Measurements from ENCODE around the gene CTSV. TPM values are rescaled to one million over a fixed set of nuclear protein-coding genes. Genes with fewer than 3 reads are reported as not detected.
A peak's percentile ranks its signal among the peaks of the same experiment; 100 is the strongest.
"Not testable (repeated sequence)": the region's sequence is repeated elsewhere in the genome, so short reads cannot be mapped to it uniquely, and the experiment has no call there.

Gene CTSV
- total and polyA plus RNA-seq, 7 donors = 2.5 to 11.1 TPM; not detected in 5

GRCh38 chr9:97039514-97039860 is 545 bp upstream of the CTSV start:
- H3K4me1 ChIP-seq = peaks cover 0 to 15% (median 11%) of the 10 kb centered on the region in 4 donors
- H3K4me3 ChIP-seq = peak overlapping the region; percentile 22 to 60 (median 53)
- no peaks in the 10 kb centered on the region for H3K9me3 ChIP-seq
- no peak for DNase-seq
- peaks cover 0 to 18% (median 0%) of the 10 kb centered on the region in 3 donors for H3K27me3 ChIP-seq
- TF ChIP-seq POLR2AphosphoS5 (IDR thresholded peaks at IDR 0.05) = no peak
- no peak for TF ChIP-seq CTCF (IDR thresholded peaks at IDR 0.05)
- TF ChIP-seq EP300 (IDR thresholded peaks at IDR 0.05) = no peak
- no peak for TF ChIP-seq POLR2A (IDR thresholded peaks at IDR 0.05)
- H3K36me3 ChIP-seq = no peaks in the 10 kb centered on the region
- H3K27ac ChIP-seq = peak overlapping the region in 3 of 4 donors; percentile 54 to 60 (median 55)
- WGBS, 2 donors = 2 to 5% methylated on average over 12 of the region's 12 CpGs
- intact Hi-C loops (cut with DNase I) = no loop called here

DNA sequence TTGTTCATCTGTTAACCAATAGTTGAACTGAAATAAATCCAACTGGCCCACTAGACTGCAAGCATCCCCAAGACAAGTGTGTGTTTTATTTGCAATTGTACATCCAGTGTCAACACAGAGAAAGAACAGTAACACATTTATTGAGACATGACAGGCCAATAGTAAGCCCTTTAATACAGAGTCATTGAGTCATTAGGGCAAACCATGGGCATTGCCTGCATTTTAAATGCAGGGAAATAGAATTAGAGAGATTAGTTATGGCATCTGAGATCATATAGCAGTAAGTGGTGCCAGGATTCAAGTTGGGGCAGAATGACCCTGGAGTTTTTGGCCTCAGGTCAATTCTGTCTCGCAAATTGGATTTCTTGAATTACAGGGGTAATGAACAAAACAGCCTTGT is 15.4 kb downstream of the CTSV start:
- H3K27me3 ChIP-seq; H3K36me3 ChIP-seq; H3K27ac ChIP-seq; DNase-seq; H3K4me1 ChIP-seq; intact Hi-C loops (cut with DNase I); H3K9me3 ChIP-seq; H3K4me3 ChIP-seq: not testable (repeated sequence)
- WGBS, 2 donors = 90 to 92% methylated on average over 1 of the region's 1 CpG

- H3K27me3 ChIP-seq; H3K36me3 ChIP-seq; H3K9me3 ChIP-seq; H3K4me1 ChIP-seq; intact Hi-C loops (cut with DNase I): not testable (repeated sequence)
- Histone ChIP-seq H3K27ac (peak overlapping the region; percentile 80 to 87 (median 84)), H3K4me3 (peak overlapping the region; percentile 58 to 62 (median 61))
- peak in 1 of 2 donors; percentile 53 for TF ChIP-seq POLR2A (IDR thresholded peaks at IDR 0.05)
- peak; percentile 65 to 82 (median 77) for TF ChIP-seq POLR2AphosphoS5 (IDR thresholded peaks at IDR 0.05)
- 0 to 1% methylated on average over 97 of the region's 97 CpGs for WGBS, 2 donors
- peak; percentile 85 for DNase-seq
These were observed 25.5 kb downstream of the CTSV start for GRCh38 chr9:97013151-97014132.

DNA sequence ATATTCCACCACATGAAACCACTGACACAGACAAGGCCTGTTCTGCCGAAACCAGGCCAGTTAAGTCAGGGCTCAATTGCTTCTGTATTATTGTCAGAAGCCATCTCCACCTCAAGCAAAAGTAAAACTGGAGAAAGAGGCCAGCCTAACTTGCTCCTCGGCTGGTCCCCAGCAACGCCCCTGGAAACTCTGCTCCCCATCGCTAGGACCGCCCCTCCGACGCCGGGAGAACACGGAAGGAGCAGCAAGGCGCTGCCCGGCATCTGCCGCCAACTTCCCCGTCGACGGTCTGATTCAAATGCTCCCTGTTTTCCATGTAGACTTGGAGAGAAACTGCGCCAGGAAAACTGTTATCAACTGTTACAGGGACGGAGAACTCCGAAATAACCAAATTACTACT is 26.3 kb downstream of the CTSV start:
- H3K27ac ChIP-seq = peak overlapping the region; percentile 80 to 87 (median 84)
- TF ChIP-seq POLR2A (IDR thresholded peaks at IDR 0.05) (peak in 1 of 2 donors; percentile 19), POLR2AphosphoS5 (IDR thresholded peaks at IDR 0.05) (peak in 2 of 4 donors; percentile 52 to 73)
- H3K9me3 ChIP-seq; H3K27me3 ChIP-seq; H3K36me3 ChIP-seq; H3K4me1 ChIP-seq; intact Hi-C loops (cut with DNase I); DNase-seq: not testable (repeated sequence)
- H3K4me3 ChIP-seq = peak overlapping the region; percentile 58 to 62 (median 61)
- WGBS, 2 donors = 0 to 1% methylated on average over 15 to 16 of the region's 18 CpGs

GRCh38 chr9:97002195-97002594 is 36.7 kb downstream of the CTSV start:
- H3K27me3 ChIP-seq; H3K4me1 ChIP-seq; H3K9me3 ChIP-seq; H3K27ac ChIP-seq; intact Hi-C loops (cut with DNase I); H3K36me3 ChIP-seq; DNase-seq; H3K4me3 ChIP-seq: not testable (repeated sequence)

DNA sequence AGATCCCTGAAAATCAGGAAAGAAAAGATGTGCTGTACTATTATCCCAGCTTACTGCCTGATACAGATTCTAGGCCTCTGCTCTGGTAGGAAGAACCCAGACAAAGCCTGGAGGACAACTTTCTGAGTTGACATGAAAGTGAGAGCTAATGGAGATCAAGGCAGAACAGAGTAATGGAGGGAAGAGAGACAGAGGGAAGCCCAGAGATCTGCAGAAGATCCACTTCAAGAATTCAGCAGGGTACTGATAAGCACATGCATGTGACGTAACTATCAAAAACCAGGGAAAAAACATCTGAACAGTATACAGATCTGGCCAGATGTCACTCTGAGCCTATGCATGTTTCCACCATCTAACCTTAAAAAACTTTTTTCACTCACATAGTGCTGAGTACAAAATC is 37.6 kb downstream of the CTSV start:
- H3K27ac ChIP-seq; intact Hi-C loops (cut with DNase I); H3K9me3 ChIP-seq; H3K4me3 ChIP-seq; H3K27me3 ChIP-seq; H3K36me3 ChIP-seq; H3K4me1 ChIP-seq; DNase-seq: not testable (repeated sequence)
- 94 to 100% methylated on average over 1 of the region's 1 CpG for WGBS, 2 donors

DNA sequence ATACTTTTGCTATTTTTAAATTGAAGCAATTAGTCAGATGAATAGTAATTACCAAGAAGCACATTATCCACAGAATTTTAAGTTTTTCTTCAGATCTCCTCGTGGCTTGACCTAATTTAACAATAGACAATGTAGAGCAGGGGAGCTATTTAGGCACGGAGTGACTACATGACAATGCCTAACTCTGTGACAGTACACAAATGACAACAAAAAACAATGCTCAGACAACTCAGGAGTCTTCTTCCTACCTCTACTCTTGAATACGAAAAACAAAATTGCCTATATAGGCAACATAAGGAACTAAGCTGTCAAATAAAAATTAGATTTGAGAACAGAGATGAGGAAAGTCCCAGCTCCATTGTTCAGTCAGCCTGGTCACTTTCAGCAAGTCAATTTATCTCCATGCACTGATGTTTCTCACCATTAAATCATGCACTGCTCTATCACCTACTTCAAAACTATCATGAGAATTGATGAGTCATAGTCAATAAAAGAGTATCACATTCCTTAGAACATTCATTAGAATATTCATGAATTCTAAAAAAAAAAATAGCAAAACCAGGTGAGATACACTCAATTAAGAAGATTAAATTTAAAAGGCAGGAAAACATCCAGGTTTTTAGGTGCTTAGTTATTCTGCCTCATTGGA is 38.7 kb downstream of the CTSV start:
- intact Hi-C loops (cut with DNase I) = not testable (repeated sequence)
- 94 to 97% methylated on average over 3 of the region's 3 CpGs for WGBS, 2 donors

GRCh38 chr9:96999733-97000132 is 39.2 kb downstream of the CTSV start:
- intact Hi-C loops (cut with DNase I); DNase-seq: not testable (repeated sequence)

More for the DNA sequence above, 38.7 kb downstream of the CTSV start:
- not testable (repeated sequence) for H3K27me3 ChIP-seq, H3K36me3 ChIP-seq, DNase-seq, H3K9me3 ChIP-seq, H3K4me3 ChIP-seq, H3K4me1 ChIP-seq, H3K27ac ChIP-seq

GRCh38 chr9:96997009-96997701 is 41.8 kb downstream of the CTSV start:
- intact Hi-C loops (cut with DNase I); H3K9me3 ChIP-seq; H3K27me3 ChIP-seq; H3K4me1 ChIP-seq; DNase-seq; H3K4me3 ChIP-seq; H3K27ac ChIP-seq; H3K36me3 ChIP-seq: not testable (repeated sequence)
- WGBS, 2 donors = 91 to 96% methylated on average over 5 of the region's 6 CpGs

More at GRCh38 chr9:96999733-97000132, 39.2 kb downstream of the CTSV start:
- H3K9me3 ChIP-seq, H3K27ac ChIP-seq, H3K36me3 ChIP-seq, H3K4me1 ChIP-seq, H3K27me3 ChIP-seq, H3K4me3 ChIP-seq: not testable (repeated sequence)
- WGBS, 2 donors = 93 to 97% methylated on average over 1 of the region's 1 CpG

GRCh38 chr9:96994531-96995016 is 44.4 kb downstream of the CTSV start:
- WGBS, 2 donors = no CpG with 5 or more reads among the region's 2 CpGs
- H3K4me3 ChIP-seq; intact Hi-C loops (cut with DNase I); H3K9me3 ChIP-seq; H3K27me3 ChIP-seq; DNase-seq; H3K36me3 ChIP-seq; H3K4me1 ChIP-seq; H3K27ac ChIP-seq: not testable (repeated sequence)
